T-helper 17 cell (primary cell): ENCODE data around the gene C19orf12. TPM values are rescaled to one million over a fixed set of nuclear protein-coding genes. Genes with fewer than 3 reads are reported as not detected.

Source experiments
- ATAC-seq: fragments of 150-1000 bp; cut with Tn5 transposase; 2 replicates; pipeline ENCODE4 v1.10.0; 2021; ENCODE audit warnings: mild to moderate bottlenecking, moderate library complexity
- DNase-seq, 3 donors: peaks; one replicate each; pipeline versions ENCODE4 v3.0.0 to v3.0.0-alpha.2; 2020 to 2021
- H3K9me3 ChIP-seq: one replicate; pipeline ENCODE4 v1.7.0; 2013; ENCODE audit warnings: low read length, mild to moderate bottlenecking; ENCODE audit not compliant: control insufficient read depth, poor library complexity, severe bottlenecking
- H3K27ac Mint-ChIP-seq: one replicate; pipeline ENCODE4 v1.8.0; 2022; ENCODE audit warnings: mild to moderate bottlenecking, moderate library complexity, mixed read lengths
- H3K27me3 Mint-ChIP-seq: one replicate; pipeline ENCODE4 v1.8.0; 2022; ENCODE audit warnings: mixed read lengths
- H3K36me3 Mint-ChIP-seq: one replicate; pipeline ENCODE4 v1.8.0; 2022; ENCODE audit warnings: low read depth, mixed read lengths
- H3K4me1 Mint-ChIP-seq: one replicate; pipeline ENCODE4 v1.8.0; 2022; ENCODE audit warnings: mild to moderate bottlenecking, mixed read lengths
- H3K4me3 Mint-ChIP-seq: one replicate; pipeline ENCODE4 v1.8.0; 2022; ENCODE audit warnings: mild to moderate bottlenecking, moderate library complexity, mixed read lengths
- total RNA-seq, 4 donors: library from RNA in 2 of 4; stranded (reverse) in 2 of 4; gene quantifications; one replicate each; pipeline ENCODE4 v1.2.3 and lab custom pipeline; 2022 to 2026

C19orf12 gene
- total RNA-seq, 2 donors from 2014 or later: 16.6 to 18.6 TPM

DNA sequence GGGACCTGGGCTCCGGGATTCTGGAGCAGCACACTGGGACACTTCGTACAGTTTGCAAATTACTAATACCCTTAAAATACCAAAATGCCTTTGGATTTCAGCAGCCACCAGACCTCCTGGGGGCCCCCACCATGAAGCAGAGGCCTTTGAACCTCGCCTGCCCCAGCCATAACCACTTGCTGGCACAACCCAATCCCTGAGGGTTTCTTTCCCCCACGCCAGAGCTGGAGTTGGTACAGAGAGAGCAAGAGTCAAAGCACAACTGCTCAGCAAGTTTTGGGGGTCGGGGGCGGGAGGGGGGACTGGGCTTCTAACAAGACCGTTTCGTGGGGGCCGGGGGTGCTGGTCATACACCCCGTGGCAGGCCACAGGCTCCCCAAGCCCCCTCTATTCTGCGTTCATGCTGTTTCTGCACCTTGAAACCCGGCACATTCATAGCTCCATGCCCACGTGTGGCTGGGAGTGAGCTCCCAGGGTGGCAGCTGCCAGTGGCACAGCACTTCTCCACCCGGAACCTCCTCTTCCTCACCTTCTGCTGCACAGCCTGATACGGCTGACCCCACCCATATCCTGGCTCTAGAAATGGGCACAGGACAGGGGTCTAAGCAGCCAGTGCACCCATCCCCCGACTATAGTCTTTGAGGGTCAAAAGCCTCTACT is 32.7 kb downstream of the C19orf12 start:
- DNase-seq (no peak), ATAC-seq (no peak)
- Mint-ChIP-seq H3K36me3 (peaks cover 3% of the 10 kb centered on the region), H3K4me1 (peaks cover 41% of the 10 kb centered on the region), H3K4me3 (no peak overlapping the region), H3K27ac (peak overlapping the region; percentile 95), H3K27me3 (no peaks in the 10 kb centered on the region)
- H3K9me3 ChIP-seq: no peaks in the 10 kb centered on the region

DNA sequence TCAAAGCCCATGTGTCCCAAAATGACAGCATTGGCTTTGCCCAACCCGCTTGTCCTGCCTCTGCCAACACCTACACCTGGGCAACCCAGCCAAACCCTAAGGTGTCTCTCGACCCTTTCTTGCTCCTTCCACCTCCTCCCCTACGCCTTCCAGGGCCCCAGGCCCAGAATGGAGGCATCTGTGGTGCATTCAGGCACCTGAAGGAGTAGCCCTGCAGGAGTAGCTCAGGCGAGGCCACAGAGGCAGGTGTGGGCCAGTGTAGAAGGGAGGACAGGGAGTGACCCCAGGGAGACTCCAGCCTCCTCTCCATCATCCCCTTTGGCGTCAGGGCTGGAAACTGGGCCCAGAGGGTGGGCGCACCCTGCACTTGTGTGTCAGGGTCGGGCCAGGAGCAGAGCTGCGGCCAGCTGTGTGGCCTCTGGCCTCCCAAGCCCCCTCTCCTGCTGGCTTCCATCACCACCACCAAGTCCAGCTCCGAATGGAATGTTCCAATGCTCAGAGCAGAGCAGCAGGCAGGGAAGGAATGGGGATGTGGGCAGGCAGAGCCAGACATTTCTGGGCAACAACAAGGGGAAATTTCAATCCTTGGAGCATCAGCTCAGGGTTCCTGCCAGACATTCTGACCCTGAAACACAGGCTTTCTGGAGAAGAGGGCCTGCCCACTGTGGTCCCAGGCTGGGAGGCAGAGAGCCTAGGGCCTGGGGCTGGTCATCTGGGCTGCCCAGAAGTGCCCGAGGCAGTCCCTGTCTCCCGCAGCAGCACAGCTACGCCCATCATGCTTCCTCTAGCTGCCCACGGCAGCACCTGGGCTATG is 33.4 kb downstream of the C19orf12 start:
- ATAC-seq: no peak
- H3K9me3 ChIP-seq: no peaks in the 10 kb centered on the region
- Mint-ChIP-seq H3K36me3 (peaks cover 3% of the 10 kb centered on the region), H3K27me3 (no peaks in the 10 kb centered on the region), H3K27ac (peak overlapping the region; percentile 95), H3K4me3 (peak overlapping the region; percentile 88), H3K4me1 (peaks cover 44% of the 10 kb centered on the region)
- no peak for DNase-seq

DNA sequence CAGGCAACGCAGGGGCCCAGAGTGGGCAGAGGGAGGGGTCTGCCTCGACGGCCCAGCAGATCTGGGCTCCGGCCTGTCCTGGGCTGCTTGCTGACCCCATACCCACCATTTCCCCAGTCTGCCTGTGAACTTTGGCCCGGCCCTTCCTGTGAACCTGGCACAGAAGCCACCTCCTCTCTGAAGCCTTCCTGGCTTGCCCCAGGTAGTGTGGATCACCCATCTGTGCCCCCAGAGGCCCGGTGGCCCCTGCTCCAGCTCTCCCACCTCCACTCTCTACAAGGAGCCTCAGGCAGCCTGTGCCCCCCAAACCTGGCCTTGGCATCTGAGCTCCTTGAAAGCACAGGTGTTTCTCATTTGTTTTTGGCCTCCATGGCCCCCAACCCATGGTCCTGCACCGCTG is 34.1 kb downstream of the C19orf12 start:
- ATAC-seq (no peak), DNase-seq (no peak)
- peak overlapping the region; percentile 88 for H3K4me3 Mint-ChIP-seq
- H3K9me3 ChIP-seq: no peaks in the 10 kb centered on the region
- H3K27ac Mint-ChIP-seq: peak overlapping the region; percentile 95
- H3K27me3 Mint-ChIP-seq: no peaks in the 10 kb centered on the region
- no peaks in the 10 kb centered on the region for H3K36me3 Mint-ChIP-seq
- H3K4me1 Mint-ChIP-seq: peaks cover 47% of the 10 kb centered on the region

- Mint-ChIP-seq H3K27me3 (no peaks in the 10 kb centered on the region), H3K36me3 (no peaks in the 10 kb centered on the region), H3K4me3 (peak overlapping the region; percentile 88), H3K4me1 (peaks cover 48% of the 10 kb centered on the region), H3K27ac (peak overlapping the region; percentile 95)
- peak; percentile 96 for ATAC-seq
- DNase-seq: peak; percentile 71 to 79 (median 75)
- H3K9me3 ChIP-seq: no peaks in the 10 kb centered on the region
Measured at GRCh38 chr19:29680447-29680846, 34.6 kb downstream of the C19orf12 start.

DNA sequence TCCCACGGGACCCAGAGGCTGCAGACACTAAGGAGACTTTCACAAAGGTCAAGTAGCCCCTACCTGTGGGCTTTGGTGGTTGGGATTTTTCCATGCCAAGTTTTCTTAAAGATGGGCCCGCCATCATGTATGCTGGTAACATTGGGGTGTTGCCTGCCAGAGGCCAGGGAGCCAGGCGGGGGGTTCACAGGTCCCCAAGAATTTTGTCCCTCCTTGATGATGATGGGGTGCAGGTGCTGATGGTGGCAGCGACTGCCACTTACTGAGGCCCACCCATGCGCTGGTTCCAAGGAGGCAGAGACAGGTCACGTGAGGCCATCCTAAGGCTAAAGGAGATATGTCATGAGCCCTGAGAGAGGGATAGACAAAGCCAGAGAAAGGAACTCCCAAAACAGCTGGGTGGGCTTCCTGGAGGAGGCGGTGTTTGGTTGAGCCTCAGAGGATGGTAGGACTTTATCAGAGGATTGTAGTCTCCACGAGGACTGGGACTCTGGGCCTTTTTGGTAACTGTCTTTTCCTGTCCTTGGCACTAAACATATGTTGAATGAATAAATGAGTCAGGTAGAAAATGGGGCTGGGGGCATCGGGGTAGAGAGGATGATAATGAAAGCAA is 35.4 kb downstream of the C19orf12 start:
- Mint-ChIP-seq H3K4me1 (peaks cover 47% of the 10 kb centered on the region), H3K27ac (peak overlapping the region; percentile 95), H3K4me3 (peak overlapping the region; percentile 88), H3K36me3 (no peaks in the 10 kb centered on the region), H3K27me3 (no peaks in the 10 kb centered on the region)
- ATAC-seq: no peak
- H3K9me3 ChIP-seq: no peaks in the 10 kb centered on the region
- no peak for DNase-seq

DNA sequence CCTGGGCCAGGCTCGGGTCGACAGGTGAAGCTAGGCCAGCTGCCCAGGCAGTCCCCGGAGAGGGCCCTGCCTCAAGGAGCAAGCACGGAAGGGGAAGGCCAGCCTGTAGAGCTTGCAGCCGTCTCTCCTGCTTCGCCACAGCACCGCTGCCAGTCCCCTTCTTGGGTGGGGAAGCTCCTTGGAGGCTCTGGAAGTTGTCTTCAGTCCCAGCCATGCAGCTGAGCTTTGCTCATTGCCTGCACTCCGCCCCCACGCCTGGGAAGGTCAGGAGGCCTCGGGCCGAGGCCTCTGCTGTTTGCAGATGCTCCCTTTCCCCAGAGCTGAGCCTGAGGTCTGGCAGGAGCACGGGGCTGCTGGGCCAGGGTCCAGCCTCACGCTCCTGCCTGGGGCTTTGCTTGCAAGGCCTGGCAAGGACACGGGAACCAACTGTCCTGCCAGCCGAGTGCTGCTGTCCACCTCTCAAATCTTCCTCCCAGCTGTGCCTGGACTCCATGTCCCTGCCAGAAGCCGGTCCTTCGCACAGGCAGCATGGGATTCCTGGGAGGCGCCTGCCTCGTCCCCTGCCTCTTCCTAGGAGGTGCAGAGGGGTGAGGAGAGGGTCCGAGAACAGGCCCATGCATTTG is 36.5 kb downstream of the C19orf12 start:
- H3K4me3 Mint-ChIP-seq: peak overlapping the region; percentile 58
- no peaks in the 10 kb centered on the region for H3K27me3 Mint-ChIP-seq
- no peaks in the 10 kb centered on the region for H3K36me3 Mint-ChIP-seq
- no peak for ATAC-seq
- H3K27ac Mint-ChIP-seq: peak overlapping the region; percentile 95
- no peak for DNase-seq
- peaks cover 47% of the 10 kb centered on the region for H3K4me1 Mint-ChIP-seq
- no peaks in the 10 kb centered on the region for H3K9me3 ChIP-seq

- Mint-ChIP-seq H3K4me3 (peak overlapping the region; percentile 71), H3K27me3 (no peaks in the 10 kb centered on the region), H3K27ac (peak overlapping the region; percentile 95), H3K4me1 (peaks cover 60% of the 10 kb centered on the region), H3K36me3 (no peaks in the 10 kb centered on the region)
- ATAC-seq (no peak), DNase-seq (no peak)
- no peaks in the 10 kb centered on the region for H3K9me3 ChIP-seq
Measured at GRCh38 chr19:29677001-29677817, 37.9 kb downstream of the C19orf12 start.

GRCh38 chr19:29676586-29676985 is 38.5 kb downstream of the C19orf12 start:
- no peak for DNase-seq
- peaks cover 66% of the 10 kb centered on the region for H3K4me1 Mint-ChIP-seq
- no peak for ATAC-seq
- H3K36me3 Mint-ChIP-seq: no peaks in the 10 kb centered on the region
- no peaks in the 10 kb centered on the region for H3K9me3 ChIP-seq
- H3K27me3 Mint-ChIP-seq: no peaks in the 10 kb centered on the region
- peak overlapping the region; percentile 95 for H3K27ac Mint-ChIP-seq
- H3K4me3 Mint-ChIP-seq: peak overlapping the region; percentile 69

GRCh38 chr19:29675650-29676186 is 39.3 kb downstream of the C19orf12 start:
- H3K9me3 ChIP-seq: no peaks in the 10 kb centered on the region
- Mint-ChIP-seq H3K27me3 (no peaks in the 10 kb centered on the region), H3K4me1 (peaks cover 66% of the 10 kb centered on the region), H3K27ac (peak overlapping the region; percentile 95), H3K36me3 (no peaks in the 10 kb centered on the region), H3K4me3 (peak overlapping the region; percentile 36)
- DNase-seq (no peak), ATAC-seq (no peak)

DNA sequence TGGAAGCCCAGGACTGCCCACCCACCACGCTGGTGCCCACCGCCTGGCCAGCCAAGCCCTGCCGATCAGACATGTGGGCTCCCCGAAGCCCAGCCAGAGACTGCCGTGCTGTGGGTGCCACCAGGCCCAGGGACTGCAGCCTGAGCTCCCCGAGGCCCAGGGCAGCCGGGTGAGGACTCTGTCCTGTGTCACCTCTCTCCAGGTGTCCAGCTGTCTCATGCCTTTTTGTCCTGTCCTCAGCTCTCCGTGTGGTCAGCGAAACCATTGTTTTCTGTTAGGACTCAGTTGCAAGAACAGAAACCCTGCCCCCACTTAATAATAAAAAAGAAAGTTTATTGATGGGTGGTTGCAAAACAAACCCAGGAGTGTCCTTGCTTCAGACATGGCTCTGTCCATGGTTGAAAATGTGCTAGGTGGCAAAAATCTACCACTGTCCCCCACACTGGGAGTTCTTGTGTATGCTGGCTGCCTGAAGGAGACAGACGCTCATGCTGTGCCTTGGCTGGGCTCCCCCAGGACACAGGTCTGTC is 39.9 kb downstream of the C19orf12 start:
- peak overlapping the region; percentile 36 for H3K4me3 Mint-ChIP-seq
- ATAC-seq: no peak
- peak overlapping the region; percentile 95 for H3K27ac Mint-ChIP-seq

GRCh38 chr19:29674374-29675119 is 40.5 kb downstream of the C19orf12 start:
- H3K27me3 Mint-ChIP-seq: no peaks in the 10 kb centered on the region
- DNase-seq (no peak), ATAC-seq (no peak)
- H3K4me3 Mint-ChIP-seq: peak overlapping the region; percentile 96
- H3K4me1 Mint-ChIP-seq: peaks cover 66% of the 10 kb centered on the region
- H3K9me3 ChIP-seq: no peaks in the 10 kb centered on the region
- H3K36me3 Mint-ChIP-seq: peaks cover 2% of the 10 kb centered on the region
- H3K27ac Mint-ChIP-seq: peak overlapping the region; percentile 98

More for the DNA sequence above, 39.9 kb downstream of the C19orf12 start:
- Mint-ChIP-seq H3K27me3 (no peaks in the 10 kb centered on the region), H3K4me1 (peaks cover 66% of the 10 kb centered on the region), H3K36me3 (no peaks in the 10 kb centered on the region)
- H3K9me3 ChIP-seq: no peaks in the 10 kb centered on the region
- DNase-seq: no peak
